Loucy (cell line): ENCODE data around the gene ZNF595.
"Not testable (repeated sequence)": the region's sequence is repeated elsewhere in the genome, so short reads cannot be mapped to it uniquely, and the experiment has no call there.

Source experiments
- CTCF ChIP-seq: fragments of 200-600 bp; sonication (generic); conservative IDR thresholded peaks from 2 replicates; pipeline ENCODE4 v1.5.1; 2014; ENCODE audit warnings: mild to moderate bottlenecking, antibody characterized with exemption, low read length
- EZH2phosphoT487 ChIP-seq: fragments of 200-600 bp; IDR thresholded peaks from 2 replicates; pipeline ENCODE4 v1.6.1; 2018; ENCODE audit warnings: antibody characterized with exemption, mild to moderate bottlenecking, moderate library complexity, borderline replicate concordance

- not testable (repeated sequence) for TF ChIP-seq CTCF, EZH2phosphoT487
These were observed 16.3 kb upstream of the ZNF595 start for GRCh38 chr4:36559-37415.
